Hepatocyte (in vitro differentiated cells): ENCODE results near the gene CFAP47. TPM values are rescaled to one million over a fixed set of nuclear protein-coding genes. Genes with fewer than 3 reads are reported as not detected.

Experiments used
- DNase-seq: peaks from one replicate; pipeline ENCODE4 v3.0.0-alpha.2; 2016; ENCODE audit warnings: low spot score
- H2AFZ ChIP-seq: fragments of 200-600 bp; sonication (generic); 2 replicates; pipeline ENCODE4 v1.6.0; 2016; ENCODE audit warnings: antibody characterized with exemption, mild to moderate bottlenecking
- H3K27ac ChIP-seq: fragments of 200-600 bp; sonication (generic); 2 replicates; pipeline ENCODE4 v1.5.1; 2016; ENCODE audit warnings: mild to moderate bottlenecking
- H3K27me3 ChIP-seq: fragments of 200-600 bp; sonication (generic); 2 replicates; pipeline ENCODE4 v1.6.1; 2016
- H3K36me3 ChIP-seq: fragments of 200-600 bp; sonication (generic); replicated peaks from 2 replicates; pipeline ENCODE4 v1.5.1; 2016; ENCODE audit warnings: low read depth; ENCODE audit not compliant: insufficient read depth
- H3K4me1 ChIP-seq: fragments of 200-600 bp; sonication (generic); 2 replicates; pipeline ENCODE4 v1.5.1; 2016; ENCODE audit warnings: mild to moderate bottlenecking, moderate library complexity; ENCODE audit not compliant: insufficient read depth
- H3K4me2 ChIP-seq: fragments of 200-600 bp; sonication (generic); 2 replicates; pipeline ENCODE4 v1.6.0; 2016
- H3K4me3 ChIP-seq: fragments of 200-600 bp; sonication (generic); 2 replicates; pipeline ENCODE4 v1.5.1; 2016; ENCODE audit warnings: mild to moderate bottlenecking
- H3K79me2 ChIP-seq: fragments of 200-600 bp; sonication (generic); 2 replicates; pipeline ENCODE4 v1.6.0; 2017; ENCODE audit warnings: mild to moderate bottlenecking
- H3K9me2 ChIP-seq: fragments of 200-600 bp; sonication (generic); replicated peaks from 2 replicates; pipeline ENCODE4 v1.6.0; 2017; ENCODE audit warnings: mild to moderate bottlenecking; ENCODE audit not compliant: insufficient read depth
- H3K9me3 ChIP-seq: fragments of 200-600 bp; sonication (generic); 2 replicates; pipeline ENCODE4 v1.5.1; 2016; ENCODE audit warnings: low read depth, mild to moderate bottlenecking
- H4K20me1 ChIP-seq: fragments of 200-600 bp; sonication (generic); 2 replicates; pipeline ENCODE4 v1.6.0; 2016; ENCODE audit warnings: mild to moderate bottlenecking; ENCODE audit not compliant: insufficient read depth, poor library complexity, severe bottlenecking
- EZH2 ChIP-seq: fragments of 200-600 bp; sonication (generic); IDR thresholded peaks from 2 replicates; pipeline ENCODE4 v1.6.1; 2016; ENCODE audit warnings: antibody characterized with exemption, mild to moderate bottlenecking, borderline replicate concordance
- EZH2phosphoT487 ChIP-seq: fragments of 200-600 bp; sonication (generic); IDR thresholded peaks from one replicate; pipeline ENCODE4 v1.6.1; 2018; ENCODE audit warnings: antibody characterized with exemption, mild to moderate bottlenecking, low read depth, moderate library complexity; ENCODE audit not compliant: unreplicated experiment, severe bottlenecking
- WGBS: methylation state at CpG from one replicate; pipeline ENCODE4 v1.1.6; 2016; ENCODE audit warnings: low lambda C conversion rate; ENCODE audit errors: missing lambda C conversion rate; 5-methylcytosine and 5-hydroxymethylcytosine counted together
- polyA plus RNA-seq: library from polyadenylated mRNA; unstranded; fragments of >200 nt; fragmentation: Nextera tagmentation; extraction: Ambion mirVana; gene quantifications from 2 replicates; pipeline ENCODE4 v1.2.1, GENCODE V29; 2016
- total RNA-seq: library from RNA; depleted of rRNA; stranded (reverse); fragments of >200 nt; gene quantifications from 2 replicates; pipeline ENCODE4 v1.2.3, GENCODE V29; 2014
- TF ChIP-seq, protein P1 (sequence below): fragments of 200-600 bp; sonication (generic); IDR thresholded peaks from 2 replicates; pipeline ENCODE4 v1.5.1; 2016; ENCODE audit warnings: antibody characterized with exemption, mild to moderate bottlenecking; ENCODE audit not compliant: poor library complexity

Gene CFAP47
- total and polyA plus RNA-seq, 2 experiments from 2014 or later, result 0.13 TPM; not detected in 1

GRCh38 chrX:36334572-36334971 lies 415.0 kb downstream of the CFAP47 start:
- H2AFZ ChIP-seq, result no peak overlapping the region
- no peaks in the 10 kb centered on the region for H3K9me2 ChIP-seq
- H3K27ac ChIP-seq, result no peak overlapping the region
- H3K4me2 ChIP-seq, result no peak overlapping the region
- no peaks in the 10 kb centered on the region for H4K20me1 ChIP-seq
- no peaks in the 10 kb centered on the region for H3K27me3 ChIP-seq
- H3K9me3 ChIP-seq, result no peaks in the 10 kb centered on the region
- no peak overlapping the region for H3K4me3 ChIP-seq
- no peak for DNase-seq
- no peaks in the 10 kb centered on the region for H3K79me2 ChIP-seq
- WGBS, result 62% methylated on average over 1 of the region's 1 CpG
- no peaks in the 10 kb centered on the region for H3K4me1 ChIP-seq
- no peaks in the 10 kb centered on the region for H3K36me3 ChIP-seq
- TF ChIP-seq EZH2 (no peak), EZH2phosphoT487 (no peak)
- TF ChIP-seq, protein P1, sequence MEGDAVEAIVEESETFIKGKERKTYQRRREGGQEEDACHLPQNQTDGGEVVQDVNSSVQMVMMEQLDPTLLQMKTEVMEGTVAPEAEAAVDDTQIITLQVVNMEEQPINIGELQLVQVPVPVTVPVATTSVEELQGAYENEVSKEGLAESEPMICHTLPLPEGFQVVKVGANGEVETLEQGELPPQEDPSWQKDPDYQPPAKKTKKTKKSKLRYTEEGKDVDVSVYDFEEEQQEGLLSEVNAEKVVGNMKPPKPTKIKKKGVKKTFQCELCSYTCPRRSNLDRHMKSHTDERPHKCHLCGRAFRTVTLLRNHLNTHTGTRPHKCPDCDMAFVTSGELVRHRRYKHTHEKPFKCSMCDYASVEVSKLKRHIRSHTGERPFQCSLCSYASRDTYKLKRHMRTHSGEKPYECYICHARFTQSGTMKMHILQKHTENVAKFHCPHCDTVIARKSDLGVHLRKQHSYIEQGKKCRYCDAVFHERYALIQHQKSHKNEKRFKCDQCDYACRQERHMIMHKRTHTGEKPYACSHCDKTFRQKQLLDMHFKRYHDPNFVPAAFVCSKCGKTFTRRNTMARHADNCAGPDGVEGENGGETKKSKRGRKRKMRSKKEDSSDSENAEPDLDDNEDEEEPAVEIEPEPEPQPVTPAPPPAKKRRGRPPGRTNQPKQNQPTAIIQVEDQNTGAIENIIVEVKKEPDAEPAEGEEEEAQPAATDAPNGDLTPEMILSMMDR, result no peak

DNA sequence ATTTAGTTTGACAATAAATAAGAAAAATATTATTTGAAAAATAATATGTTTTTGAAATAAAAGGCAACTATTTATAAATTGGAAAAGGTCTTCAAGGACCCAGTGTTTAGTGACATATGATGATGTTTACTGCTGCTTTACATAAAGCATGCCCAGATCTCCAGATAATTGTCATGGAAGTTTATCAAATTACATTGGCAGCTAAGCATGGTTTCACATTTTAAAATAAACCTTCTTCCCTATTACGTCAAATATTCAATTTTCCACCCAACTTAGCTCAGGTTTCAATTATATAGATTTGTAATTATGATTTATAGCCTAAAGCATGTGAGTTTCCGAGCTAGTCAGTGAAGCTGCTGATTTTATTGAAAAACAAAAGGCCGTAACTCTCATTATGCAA lies 417.2 kb downstream of the CFAP47 start:
- Histone ChIP-seq H3K4me2 (no peak overlapping the region), H2AFZ (no peak overlapping the region), H3K9me2 (no peaks in the 10 kb centered on the region), H3K27ac (no peak overlapping the region), H3K4me3 (no peak overlapping the region), H3K36me3 (no peaks in the 10 kb centered on the region), H4K20me1 (no peaks in the 10 kb centered on the region), H3K9me3 (no peaks in the 10 kb centered on the region), H3K4me1 (no peaks in the 10 kb centered on the region), H3K79me2 (no peaks in the 10 kb centered on the region), H3K27me3 (no peaks in the 10 kb centered on the region)
- TF ChIP-seq, protein P1, result no peak
- no peak for TF ChIP-seq EZH2
- TF ChIP-seq EZH2phosphoT487, result no peak
- WGBS, result 71% methylated on average over 3 of the region's 3 CpGs
- DNase-seq, result no peak

- Histone ChIP-seq H3K27ac (no peak overlapping the region), H4K20me1 (no peaks in the 10 kb centered on the region), H2AFZ (no peak overlapping the region), H3K4me3 (no peak overlapping the region), H3K79me2 (no peaks in the 10 kb centered on the region), H3K9me2 (no peaks in the 10 kb centered on the region), H3K27me3 (no peaks in the 10 kb centered on the region), H3K36me3 (no peaks in the 10 kb centered on the region), H3K4me1 (no peaks in the 10 kb centered on the region), H3K9me3 (no peaks in the 10 kb centered on the region), H3K4me2 (no peak overlapping the region)
- no peak for DNase-seq
- WGBS, result 57% methylated on average over 1 of the region's 1 CpG
- TF ChIP-seq, protein P1, result no peak
- no peak for TF ChIP-seq EZH2
- no peak for TF ChIP-seq EZH2phosphoT487
These were observed 424.8 kb downstream of the CFAP47 start for GRCh38 chrX:36344301-36344700.

DNA sequence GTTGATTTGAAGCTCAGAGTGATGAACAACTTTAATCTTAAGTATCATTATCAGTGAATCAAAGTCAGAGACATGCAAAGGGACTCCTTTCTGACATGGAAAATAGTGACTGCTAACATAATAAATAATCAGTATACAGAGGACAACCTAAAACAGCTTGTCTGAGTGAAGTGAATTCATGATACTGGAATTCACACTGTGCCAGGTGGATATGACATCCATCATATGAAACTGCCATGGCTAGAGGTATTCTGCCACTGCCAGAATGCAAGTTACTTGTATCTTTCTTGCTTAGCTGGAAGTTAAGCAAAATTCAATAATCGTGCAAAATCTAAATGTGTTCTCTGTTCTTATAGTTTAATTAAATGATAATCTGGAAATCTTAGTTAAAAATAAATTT lies 429.0 kb downstream of the CFAP47 start:
- no peak for DNase-seq
- H3K36me3 ChIP-seq, result no peaks in the 10 kb centered on the region
- no peaks in the 10 kb centered on the region for H3K9me2 ChIP-seq
- no peak overlapping the region for H3K4me3 ChIP-seq
- H3K27ac ChIP-seq, result no peak overlapping the region
- TF ChIP-seq, protein P1, result no peak
- no peak for TF ChIP-seq EZH2phosphoT487
- no peak for TF ChIP-seq EZH2
- no peak overlapping the region for H3K4me2 ChIP-seq
- H3K4me1 ChIP-seq, result no peaks in the 10 kb centered on the region
- no peaks in the 10 kb centered on the region for H3K27me3 ChIP-seq
- H2AFZ ChIP-seq, result no peak overlapping the region
- H3K9me3 ChIP-seq, result no peaks in the 10 kb centered on the region
- H3K79me2 ChIP-seq, result no peaks in the 10 kb centered on the region
- 61% methylated on average over 1 of the region's 1 CpG for WGBS
- H4K20me1 ChIP-seq, result no peaks in the 10 kb centered on the region
